PC-9 (cell line): Measurements from ENCODE around the gene TBX20. TPM values are rescaled to one million over a fixed set of nuclear protein-coding genes. Genes with fewer than 3 reads are reported as not detected.
"Not testable (repeated sequence)": the region's sequence is repeated elsewhere in the genome, so short reads cannot be mapped to it uniquely, and the experiment has no call there.

Experiments used
- BruUV-seq: library from RNA; stranded (reverse); fragments of 400-500 nt; replicated peaks from 2 replicates; lab custom pipeline; 2021; lab: Mats Ljungman, UMichigan
- CTCF ChIA-PET: fragments of 300-600 bp; sonication (Branson Sonifier 250); formaldehyde crosslinking; loops from one replicate; lab custom pipeline; 2022; ENCODE audit warnings: antibody characterized with exemption; lab: Charles Lee
- POLR2A ChIA-PET: fragments of 300-600 bp; sonication (Branson Sonifier 250); formaldehyde crosslinking; loops from one replicate; lab custom pipeline; 2022; ENCODE audit warnings: antibody characterized with exemption; ENCODE audit not compliant: unreplicated experiment; lab: Charles Lee
- DNase-seq, 2 experiments: peaks; one replicate each; pipeline versions ENCODE4 v3.0.0 to v3.0.0-alpha.2; 2015 to 2022; ENCODE audit warnings: mixed read lengths in 1 of 2
- H2AFZ ChIP-seq: fragments of 200-600 bp; sonication (generic); 2 replicates; pipeline ENCODE4 v1.8.1; 2017; ENCODE audit warnings: antibody characterized with exemption
- H3F3A ChIP-seq: fragments of 200-600 bp; sonication (generic); 2 replicates; pipeline ENCODE4 v1.8.1; 2017; ENCODE audit warnings: antibody characterized with exemption, mild to moderate bottlenecking, low read depth; ENCODE audit not compliant: insufficient read depth
- H3K27ac ChIP-seq: fragments of 200-600 bp; sonication (generic); 2 replicates; pipeline ENCODE4 v1.6.1; 2016; ENCODE audit warnings: mixed run types
- H3K27me3 ChIP-seq: fragments of 200-600 bp; sonication (generic); 2 replicates; pipeline ENCODE4 v1.6.1; 2016; ENCODE audit warnings: low read depth, mixed run types; ENCODE audit not compliant: insufficient read depth
- H3K36me3 ChIP-seq: fragments of 200-600 bp; sonication (generic); 2 replicates; pipeline ENCODE4 v1.6.1; 2016; ENCODE audit warnings: low read depth, mixed run types
- H3K4me1 ChIP-seq: fragments of 200-600 bp; sonication (generic); replicated peaks from 2 replicates; pipeline ENCODE4 v1.6.1; 2016; ENCODE audit warnings: mixed run types; ENCODE audit not compliant: insufficient read depth
- H3K4me2 ChIP-seq: fragments of 200-600 bp; sonication (generic); 2 replicates; pipeline ENCODE4 v1.6.1; 2017; ENCODE audit warnings: mixed run types
- H3K4me3 ChIP-seq: fragments of 200-600 bp; sonication (generic); 2 replicates; pipeline ENCODE4 v1.6.1; 2016; ENCODE audit warnings: mixed run types
- H3K79me2 ChIP-seq: fragments of 200-600 bp; sonication (generic); 2 replicates; pipeline ENCODE4 v1.6.1; 2017; ENCODE audit warnings: low read depth, mixed run types
- H3K9me2 ChIP-seq: fragments of 200-600 bp; sonication (generic); 2 replicates; pipeline ENCODE4 v1.8.1; 2017; ENCODE audit warnings: mild to moderate bottlenecking; ENCODE audit not compliant: insufficient read depth
- H3K9me3 ChIP-seq: fragments of 200-600 bp; sonication (generic); 2 replicates; pipeline ENCODE4 v1.8.1; 2016; ENCODE audit warnings: low read depth; ENCODE audit not compliant: insufficient read depth
- H4K20me1 ChIP-seq: fragments of 200-600 bp; sonication (generic); 2 replicates; pipeline ENCODE4 v1.8.1; 2017; ENCODE audit not compliant: insufficient read depth
- intact Hi-C: fragments of 100-400 bp; cut with micrococcal nuclease; formaldehyde crosslinking; loops from one replicate; pipeline ENCODE4 v1.10.0; 2022; ENCODE audit not compliant: unreplicated experiment
- total RNA-seq: library from RNA; stranded (reverse); gene quantifications from 2 replicates; pipeline ENCODE4 v1.2.3, GENCODE V29; 2021

Gene TBX20
- total RNA-seq, 1 experiment from 2014 or later, result 1.1 TPM

- intact Hi-C loops, result not testable (repeated sequence)
Measured at GRCh38 chr7:35183873-35184503, 69.9 kb downstream of the TBX20 start.

GRCh38 chr7:35180665-35181064, 73.2 kb downstream of the TBX20 start:
- H4K20me1 ChIP-seq, DNase-seq, H3K36me3 ChIP-seq, CTCF ChIA-PET, BruUV-seq, H3F3A ChIP-seq, H3K27me3 ChIP-seq, H3K79me2 ChIP-seq, H3K4me1 ChIP-seq, H3K4me3 ChIP-seq, H3K27ac ChIP-seq, POLR2A ChIA-PET, intact Hi-C loops, H3K4me2 ChIP-seq, H2AFZ ChIP-seq, H3K9me2 ChIP-seq, H3K9me3 ChIP-seq: not testable (repeated sequence)

More at GRCh38 chr7:35183873-35184503, 69.9 kb downstream of the TBX20 start:
- DNase-seq, H3F3A ChIP-seq, H3K79me2 ChIP-seq, H3K36me3 ChIP-seq, POLR2A ChIA-PET, H4K20me1 ChIP-seq, H3K27me3 ChIP-seq, H3K4me1 ChIP-seq, CTCF ChIA-PET, H3K4me3 ChIP-seq, H3K4me2 ChIP-seq, H2AFZ ChIP-seq, BruUV-seq, H3K27ac ChIP-seq, H3K9me3 ChIP-seq, H3K9me2 ChIP-seq: not testable (repeated sequence)

GRCh38 chr7:35173176-35173575, 80.7 kb downstream of the TBX20 start:
- H2AFZ ChIP-seq, intact Hi-C loops, POLR2A ChIA-PET, H3K79me2 ChIP-seq, DNase-seq, H3K4me3 ChIP-seq, H3K4me1 ChIP-seq, H3F3A ChIP-seq, H3K4me2 ChIP-seq, H3K36me3 ChIP-seq, CTCF ChIA-PET, H3K9me3 ChIP-seq, H3K27me3 ChIP-seq, H4K20me1 ChIP-seq, BruUV-seq, H3K27ac ChIP-seq, H3K9me2 ChIP-seq: not testable (repeated sequence)

GRCh38 chr7:35172131-35172530, 81.8 kb downstream of the TBX20 start:
- H3K9me2 ChIP-seq, POLR2A ChIA-PET, H3K4me3 ChIP-seq, H3K9me3 ChIP-seq, H4K20me1 ChIP-seq, H3K36me3 ChIP-seq, H3K79me2 ChIP-seq, H2AFZ ChIP-seq, intact Hi-C loops, BruUV-seq, H3K27me3 ChIP-seq, H3K4me1 ChIP-seq, H3F3A ChIP-seq, H3K27ac ChIP-seq, DNase-seq, H3K4me2 ChIP-seq, CTCF ChIA-PET: not testable (repeated sequence)

GRCh38 chr7:35167658-35168057, 86.2 kb downstream of the TBX20 start:
- H3K4me2 ChIP-seq, H3K27ac ChIP-seq, H2AFZ ChIP-seq, H3K27me3 ChIP-seq, H4K20me1 ChIP-seq, H3K4me3 ChIP-seq, BruUV-seq, H3K9me2 ChIP-seq, H3F3A ChIP-seq, H3K4me1 ChIP-seq, H3K9me3 ChIP-seq, DNase-seq, H3K79me2 ChIP-seq, CTCF ChIA-PET, intact Hi-C loops, POLR2A ChIA-PET, H3K36me3 ChIP-seq: not testable (repeated sequence)

- H3K27ac ChIP-seq, H3K27me3 ChIP-seq, H3F3A ChIP-seq, H3K4me3 ChIP-seq, H3K9me3 ChIP-seq, H4K20me1 ChIP-seq, BruUV-seq, H3K9me2 ChIP-seq, DNase-seq, POLR2A ChIA-PET, H3K4me1 ChIP-seq, H3K4me2 ChIP-seq, intact Hi-C loops, H3K79me2 ChIP-seq, H3K36me3 ChIP-seq, CTCF ChIA-PET, H2AFZ ChIP-seq: not testable (repeated sequence)
Measured at GRCh38 chr7:35167158-35167557, 86.7 kb downstream of the TBX20 start.

GRCh38 chr7:35161059-35161740, 92.7 kb downstream of the TBX20 start:
- H3K36me3 ChIP-seq, H3F3A ChIP-seq, H3K79me2 ChIP-seq, H3K4me3 ChIP-seq, H2AFZ ChIP-seq, intact Hi-C loops, H3K4me1 ChIP-seq, H3K9me3 ChIP-seq, H3K27me3 ChIP-seq, CTCF ChIA-PET, H4K20me1 ChIP-seq, H3K9me2 ChIP-seq, POLR2A ChIA-PET, H3K27ac ChIP-seq, BruUV-seq, DNase-seq, H3K4me2 ChIP-seq: not testable (repeated sequence)
